Caco-2 (cell line): Measurements from ENCODE around the gene L1TD1. TPM values are rescaled to one million over a fixed set of nuclear protein-coding genes. Genes with fewer than 3 reads are reported as not detected.

Experiments
- BruUV-seq: library from RNA; stranded (reverse); fragments of 400-500 nt; replicated peaks from 2 replicates; lab custom pipeline; 2021; lab: Mats Ljungman, UMichigan
- CTCF ChIA-PET: fragments of 300-600 bp; sonication (Branson Sonifier 250); formaldehyde crosslinking; loops from one replicate; lab custom pipeline; 2022; ENCODE audit warnings: antibody characterized with exemption; lab: Charles Lee
- POLR2A ChIA-PET: fragments of 300-600 bp; sonication (Branson Sonifier 250); formaldehyde crosslinking; loops from one replicate; lab custom pipeline; 2022; ENCODE audit warnings: antibody characterized with exemption; lab: Charles Lee
- DNase-seq, 2 experiments: peaks; one replicate each; pipeline versions ENCODE4 v3.0.0 to v3.0.0-alpha.2; 2020 to 2022
- H3K27me3 ChIP-seq: replicated peaks from 2 replicates; pipeline ENCODE4 v1.6.0; 2011; ENCODE audit warnings: low read length; ENCODE audit not compliant: control insufficient read depth, insufficient read depth
- H3K36me3 ChIP-seq: 2 replicates; pipeline ENCODE4 v1.5.1; 2011; ENCODE audit warnings: low read length; ENCODE audit not compliant: control insufficient read depth, insufficient read depth
- H3K4me1 ChIP-seq: fragments of 250-450 bp; sonication (Bioruptor Pico); 2 replicates; pipeline ENCODE4 v1.5.1; 2020; ENCODE audit warnings: mild to moderate bottlenecking
- H3K4me3 ChIP-seq: 2 replicates; pipeline ENCODE4 v1.5.1; 2011; ENCODE audit warnings: low read depth, mild to moderate bottlenecking, control low read depth, low read length
- H3K9me3 ChIP-seq: fragments of 250-450 bp; sonication (Bioruptor Pico); 2 replicates; pipeline ENCODE4 v1.5.1; 2020; ENCODE audit warnings: mild to moderate bottlenecking, moderate library complexity
- H3K27ac Mint-ChIP-seq: one replicate; pipeline ENCODE4 v1.8.0; 2022; ENCODE audit warnings: mixed read lengths; ENCODE audit not compliant: unreplicated experiment
- H3K27me3 Mint-ChIP-seq: one replicate; pipeline ENCODE4 v1.8.0; 2022; ENCODE audit warnings: mixed read lengths; ENCODE audit not compliant: insufficient read depth, unreplicated experiment
- H3K36me3 Mint-ChIP-seq: one replicate; pipeline ENCODE4 v1.8.0; 2022; ENCODE audit warnings: mild to moderate bottlenecking, mixed read lengths; ENCODE audit not compliant: insufficient read depth, unreplicated experiment
- H3K4me1 Mint-ChIP-seq: one replicate; pipeline ENCODE4 v1.8.0; 2022; ENCODE audit warnings: low read depth, mixed read lengths; ENCODE audit not compliant: unreplicated experiment
- H3K4me3 Mint-ChIP-seq: one replicate; pipeline ENCODE4 v1.8.0; 2022; ENCODE audit warnings: mild to moderate bottlenecking, moderate library complexity, mixed read lengths; ENCODE audit not compliant: unreplicated experiment
- H3K9me3 Mint-ChIP-seq: one replicate; pipeline ENCODE4 v1.8.0; 2022; ENCODE audit warnings: mixed read lengths; ENCODE audit not compliant: unreplicated experiment
- CTCF ChIP-seq, 2 experiments: fragments of 200-600 bp in 1 of 2; IDR thresholded peaks; 1 replicate in 1 of 2; 2 replicates in 1 of 2; pipeline versions ENCODE4 v1.5.1 to v1.8.0; 2011 to 2022; ENCODE audit warnings: antibody characterized with exemption in 1 of 2, control low read depth in 1 of 2, inconsistent platforms in 1 of 2, low read depth in 1 of 2, low read length in 1 of 2, mild to moderate bottlenecking in 1 of 2, moderate library complexity in 1 of 2; ENCODE audit not compliant: insufficient read depth in 1 of 2, severe bottlenecking in 1 of 2, unreplicated experiment in 1 of 2
- intact Hi-C: fragments of 100-400 bp; cut with micrococcal nuclease; formaldehyde crosslinking; loops from one replicate; pipeline ENCODE4 v1.10.0; 2022; ENCODE audit not compliant: unreplicated experiment
- total RNA-seq: library from RNA; stranded (reverse); gene quantifications from 2 replicates; pipeline ENCODE4 v1.2.3, GENCODE V29; 2022

L1TD1 gene
- total RNA-seq, 1 experiment from 2014 or later: 0.29 TPM

- H3K27ac Mint-ChIP-seq: no peak overlapping the region
- H3K9me3 Mint-ChIP-seq: peaks cover 32% of the 10 kb centered on the region
- intact Hi-C loops: no loop called here
These were observed 13.4 kb downstream of the L1TD1 start for GRCh38 chr1:62208087-62208486.

GRCh38 chr1:62208970-62209369 lies 14.3 kb downstream of the L1TD1 start:
- Mint-ChIP-seq H3K36me3 (no peaks in the 10 kb centered on the region), H3K4me1 (no peaks in the 10 kb centered on the region), H3K27me3 (no peaks in the 10 kb centered on the region), H3K4me3 (no peak overlapping the region), H3K9me3 (peaks cover 32% of the 10 kb centered on the region), H3K27ac (no peak overlapping the region)
- no peak for DNase-seq
- CTCF ChIA-PET: interaction anchor here (0.6 kb wide), 1 partner anchor 71 kb away, joined by 3 read pairs; no protein-coding TSS in a partner anchor
- H3K27me3 ChIP-seq: no peaks in the 10 kb centered on the region
- no peaks in the 10 kb centered on the region for H3K36me3 ChIP-seq
- H3K4me3 ChIP-seq: no peak overlapping the region
- intact Hi-C loops: no loop called here
- H3K9me3 ChIP-seq: no peaks in the 10 kb centered on the region
- BruUV-seq: no TSS peak
- POLR2A ChIA-PET: no interaction called here
- H3K4me1 ChIP-seq: no peaks in the 10 kb centered on the region
- TF ChIP-seq CTCF (IDR thresholded peaks at IDR 0.05; ENCODE audit: insufficient read depth in 1 of 2, low read depth in 1 of 2, low read length in 1 of 2, severe bottlenecking in 1 of 2, unreplicated experiment in 1 of 2): no peak

More at GRCh38 chr1:62208087-62208486, 13.4 kb downstream of the L1TD1 start:
- H3K4me1 Mint-ChIP-seq: no peaks in the 10 kb centered on the region
- ChIA-PET POLR2A (no interaction called here), CTCF (no interaction called here)
- TF ChIP-seq CTCF (IDR thresholded peaks at IDR 0.05; ENCODE audit: insufficient read depth in 1 of 2, low read depth in 1 of 2, low read length in 1 of 2, severe bottlenecking in 1 of 2, unreplicated experiment in 1 of 2): no peak
- H3K27me3 Mint-ChIP-seq: no peaks in the 10 kb centered on the region
- H3K36me3 ChIP-seq: no peaks in the 10 kb centered on the region
- no peaks in the 10 kb centered on the region for H3K27me3 ChIP-seq
- no peak overlapping the region for H3K4me3 ChIP-seq
- H3K36me3 Mint-ChIP-seq: no peaks in the 10 kb centered on the region
- H3K4me1 ChIP-seq: no peaks in the 10 kb centered on the region
- BruUV-seq: no TSS peak
- H3K4me3 Mint-ChIP-seq: no peak overlapping the region
- no peaks in the 10 kb centered on the region for H3K9me3 ChIP-seq
- DNase-seq: no peak

- Mint-ChIP-seq H3K27ac (no peak overlapping the region), H3K9me3 (peaks cover 32% of the 10 kb centered on the region), H3K4me3 (no peak overlapping the region), H3K27me3 (no peaks in the 10 kb centered on the region), H3K4me1 (no peaks in the 10 kb centered on the region), H3K36me3 (no peaks in the 10 kb centered on the region)
- H3K36me3 ChIP-seq: no peaks in the 10 kb centered on the region
- ChIA-PET POLR2A (no interaction called here), CTCF (interaction anchor here (0.6 kb wide), 1 partner anchor 70 kb away, joined by 3 read pairs; no protein-coding TSS in a partner anchor)
- BruUV-seq: no TSS peak
- H3K4me1 ChIP-seq: no peaks in the 10 kb centered on the region
- no peak overlapping the region for H3K4me3 ChIP-seq
- no peaks in the 10 kb centered on the region for H3K27me3 ChIP-seq
- DNase-seq: no peak
- intact Hi-C loops: no loop called here
- no peaks in the 10 kb centered on the region for H3K9me3 ChIP-seq
- no peak for TF ChIP-seq CTCF (IDR thresholded peaks at IDR 0.05; ENCODE audit: insufficient read depth in 1 of 2, low read depth in 1 of 2, low read length in 1 of 2, severe bottlenecking in 1 of 2, unreplicated experiment in 1 of 2)
These were observed 15.4 kb downstream of the L1TD1 start for GRCh38 chr1:62209931-62210595.
